Stimulated activated naive CD8-positive, alpha-beta T cell treated with anti-CD3 and anti-CD28 coated beads, Interleukin-15, Interleukin-2, amounts not matched to agents 100 ng/mL and 50 ng/mL, for 24 hours (primary cell): ENCODE measurements around the gene YARS1.

Source experiments
- H3K27ac Mint-ChIP-seq: one replicate; pipeline ENCODE4 v1.8.0; 2021; ENCODE audit warnings: mild to moderate bottlenecking, mixed read lengths
- H3K27me3 Mint-ChIP-seq: one replicate; pipeline ENCODE4 v1.8.0; 2021; ENCODE audit warnings: mixed read lengths
- H3K36me3 Mint-ChIP-seq: one replicate; pipeline ENCODE4 v1.8.0; 2021; ENCODE audit warnings: low read depth, mixed read lengths
- H3K4me1 Mint-ChIP-seq: one replicate; pipeline ENCODE4 v1.8.0; 2021; ENCODE audit warnings: low read depth, mixed read lengths
- H3K4me3 Mint-ChIP-seq: one replicate; pipeline ENCODE4 v1.8.0; 2021; ENCODE audit warnings: mild to moderate bottlenecking, mixed read lengths
- H3K9me3 Mint-ChIP-seq: one replicate; pipeline ENCODE4 v1.8.0; 2021; ENCODE audit warnings: mixed read lengths

YARS1 gene

DNA sequence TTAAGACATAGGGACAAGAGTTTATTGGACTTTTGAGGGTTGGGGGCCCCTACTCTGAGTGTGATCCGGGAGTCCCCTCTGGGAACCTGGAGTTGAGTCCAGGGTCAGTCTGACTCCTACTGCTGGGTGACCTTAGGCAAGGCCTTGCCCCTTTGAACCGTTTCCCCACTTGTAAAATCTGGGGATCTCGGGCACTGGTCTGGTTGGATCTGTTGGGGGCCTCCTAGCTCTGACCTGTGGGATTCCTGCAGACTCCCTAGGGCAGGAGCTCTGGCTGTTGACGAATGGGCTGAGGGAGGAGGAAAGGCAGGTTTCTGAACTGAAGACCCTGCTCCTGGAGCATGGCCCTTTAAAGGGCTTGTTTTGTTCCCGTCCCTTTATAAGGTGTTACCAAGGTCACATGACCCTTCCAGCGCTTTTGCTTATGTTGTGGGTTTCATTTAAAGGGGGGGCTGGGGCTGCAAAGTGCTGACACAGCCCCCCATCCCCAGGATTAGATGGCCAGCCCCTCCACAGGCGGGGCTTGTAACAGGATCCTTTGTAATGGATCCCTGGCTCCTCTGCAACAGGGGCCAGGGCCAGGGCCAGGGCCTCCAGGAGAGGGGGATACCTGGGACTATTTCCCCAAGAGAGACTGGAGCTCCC, 50.7 kb downstream of the YARS1 start:
- no peak overlapping the region for H3K4me3 Mint-ChIP-seq
- H3K27me3 Mint-ChIP-seq, result no peaks in the 10 kb centered on the region
- H3K9me3 Mint-ChIP-seq, result no peaks in the 10 kb centered on the region
- no peaks in the 10 kb centered on the region for H3K36me3 Mint-ChIP-seq
- H3K4me1 Mint-ChIP-seq, result peaks cover 8% of the 10 kb centered on the region
- no peak overlapping the region for H3K27ac Mint-ChIP-seq

DNA sequence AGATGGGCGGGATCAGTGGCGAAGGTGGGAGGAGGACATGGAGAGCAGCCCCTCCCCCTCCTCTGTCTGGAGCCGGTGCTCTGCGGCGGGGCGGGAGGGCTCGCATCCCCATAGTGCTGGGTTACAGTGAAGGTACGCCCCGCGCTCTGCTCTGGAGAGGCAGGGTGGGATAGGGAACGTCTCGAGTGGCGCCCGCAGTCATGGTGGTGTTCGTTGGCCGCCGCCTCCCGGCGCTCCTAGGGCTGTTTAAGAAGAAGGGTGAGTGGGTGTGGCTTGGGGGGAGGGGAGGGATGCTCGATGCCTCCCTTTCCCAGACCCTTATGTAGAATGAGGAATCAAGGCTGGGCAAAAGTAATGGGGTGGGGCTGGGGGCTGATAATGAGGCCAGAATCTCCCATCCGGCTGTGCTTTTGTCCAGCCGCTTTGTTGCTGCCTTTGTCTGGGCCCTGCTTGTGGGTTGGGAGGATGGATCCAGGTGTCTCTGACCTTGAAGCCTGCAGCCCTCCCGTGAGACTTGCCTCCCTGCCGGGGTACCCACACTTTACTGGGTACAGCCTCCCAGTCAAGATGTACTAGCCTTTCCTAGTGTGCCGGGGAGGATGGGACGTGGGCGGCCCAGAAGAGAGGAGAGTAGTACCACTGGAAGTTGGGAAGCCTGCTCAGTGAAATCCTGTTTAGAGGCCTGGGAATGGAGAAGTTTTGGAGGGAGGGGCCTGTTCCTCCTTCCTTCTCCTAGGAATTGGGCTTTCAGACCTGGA, 51.4 kb downstream of the YARS1 start:
- Mint-ChIP-seq H3K4me3 (no peak overlapping the region), H3K9me3 (no peaks in the 10 kb centered on the region), H3K27me3 (no peaks in the 10 kb centered on the region), H3K27ac (no peak overlapping the region), H3K4me1 (peaks cover 15% of the 10 kb centered on the region), H3K36me3 (no peaks in the 10 kb centered on the region)

DNA sequence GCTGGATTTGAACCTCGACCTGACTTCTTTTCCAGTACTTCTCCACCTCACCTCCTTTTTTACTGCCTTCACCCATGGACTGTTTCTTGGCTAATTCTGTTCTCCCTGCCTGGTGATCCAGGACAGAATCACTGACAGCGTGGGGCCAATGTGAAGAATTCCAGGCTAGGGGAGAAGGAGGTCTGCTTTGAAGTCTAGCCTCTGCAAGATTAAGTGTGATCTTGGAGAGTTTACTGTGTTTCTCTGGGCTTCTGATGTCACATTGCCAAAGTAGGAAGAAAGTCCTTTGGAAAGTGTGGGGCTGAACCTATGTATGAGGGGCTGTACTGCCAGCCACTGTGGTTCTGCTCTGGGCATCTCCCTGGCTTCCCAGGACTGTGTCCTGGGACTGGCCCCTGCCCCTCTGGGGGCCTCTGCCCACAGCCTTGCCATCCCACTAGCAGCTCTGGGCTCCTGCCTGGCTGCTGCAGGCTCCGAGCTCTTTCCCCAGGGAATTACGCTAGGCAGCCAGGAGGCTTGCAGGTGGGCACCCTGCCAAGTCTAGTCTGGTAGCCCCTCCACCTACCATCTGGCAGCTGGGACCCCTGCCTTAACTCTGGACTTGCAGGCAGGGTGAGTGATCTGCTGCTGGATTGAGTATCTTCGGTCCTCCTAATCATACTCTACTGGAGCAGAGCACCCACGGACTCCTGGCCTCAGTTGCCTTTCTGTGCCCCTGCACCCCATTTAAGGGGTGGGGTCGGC, 52.2 kb downstream of the YARS1 start:
- Mint-ChIP-seq H3K27ac (no peak overlapping the region), H3K4me1 (peaks cover 20% of the 10 kb centered on the region), H3K27me3 (no peaks in the 10 kb centered on the region), H3K36me3 (no peaks in the 10 kb centered on the region), H3K9me3 (no peaks in the 10 kb centered on the region), H3K4me3 (no peak overlapping the region)

DNA sequence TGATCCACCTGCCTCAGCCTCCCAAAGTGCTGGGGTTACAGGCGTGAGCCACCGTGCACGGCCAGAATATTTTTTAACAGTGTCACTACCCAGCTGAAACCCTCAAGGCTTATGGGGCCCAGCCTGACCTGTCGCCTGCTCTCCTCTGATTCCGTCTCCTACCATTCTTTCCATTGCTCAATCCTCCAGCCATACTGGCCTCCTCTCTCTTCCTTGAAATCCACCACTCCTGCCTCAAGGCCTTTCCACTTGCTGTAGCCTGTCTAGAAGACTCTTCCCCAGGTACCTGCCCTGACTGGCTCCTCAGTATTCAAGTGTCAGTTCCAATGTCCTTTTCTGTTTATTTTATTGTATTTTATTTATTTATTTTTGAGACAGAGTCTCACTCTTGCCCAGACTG, 53.9 kb downstream of the YARS1 start:
- no peak overlapping the region for H3K4me3 Mint-ChIP-seq
- no peaks in the 10 kb centered on the region for H3K27me3 Mint-ChIP-seq
- H3K36me3 Mint-ChIP-seq, result no peaks in the 10 kb centered on the region
- H3K4me1 Mint-ChIP-seq, result peaks cover 27% of the 10 kb centered on the region
- peak overlapping the region; percentile 13 for H3K27ac Mint-ChIP-seq
- H3K9me3 Mint-ChIP-seq, result no peaks in the 10 kb centered on the region

DNA sequence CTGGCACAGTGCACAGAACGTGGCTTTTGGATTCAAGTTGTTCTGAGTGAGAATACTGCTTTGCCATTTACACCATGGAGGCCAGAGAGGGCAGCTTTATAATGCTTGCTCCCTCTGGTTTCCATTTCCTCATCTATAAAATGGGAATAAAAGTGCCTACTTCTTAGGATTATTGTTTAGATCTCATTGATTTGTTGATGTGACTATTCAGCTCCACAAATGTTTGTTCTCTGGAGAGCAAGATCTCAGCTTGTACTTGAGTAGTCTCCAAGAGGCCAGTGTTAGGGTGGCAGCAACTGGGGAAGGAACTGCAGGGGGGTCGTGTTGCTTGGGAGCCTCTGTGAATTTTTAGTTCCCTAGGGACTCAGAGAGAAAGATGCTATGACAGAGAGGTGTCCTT, 55.2 kb downstream of the YARS1 start:
- peaks cover 27% of the 10 kb centered on the region for H3K4me1 Mint-ChIP-seq
- no peaks in the 10 kb centered on the region for H3K9me3 Mint-ChIP-seq
- H3K36me3 Mint-ChIP-seq, result no peaks in the 10 kb centered on the region
- H3K27me3 Mint-ChIP-seq, result no peaks in the 10 kb centered on the region
- H3K27ac Mint-ChIP-seq, result peak overlapping the region; percentile 7
- H3K4me3 Mint-ChIP-seq, result no peak overlapping the region

DNA sequence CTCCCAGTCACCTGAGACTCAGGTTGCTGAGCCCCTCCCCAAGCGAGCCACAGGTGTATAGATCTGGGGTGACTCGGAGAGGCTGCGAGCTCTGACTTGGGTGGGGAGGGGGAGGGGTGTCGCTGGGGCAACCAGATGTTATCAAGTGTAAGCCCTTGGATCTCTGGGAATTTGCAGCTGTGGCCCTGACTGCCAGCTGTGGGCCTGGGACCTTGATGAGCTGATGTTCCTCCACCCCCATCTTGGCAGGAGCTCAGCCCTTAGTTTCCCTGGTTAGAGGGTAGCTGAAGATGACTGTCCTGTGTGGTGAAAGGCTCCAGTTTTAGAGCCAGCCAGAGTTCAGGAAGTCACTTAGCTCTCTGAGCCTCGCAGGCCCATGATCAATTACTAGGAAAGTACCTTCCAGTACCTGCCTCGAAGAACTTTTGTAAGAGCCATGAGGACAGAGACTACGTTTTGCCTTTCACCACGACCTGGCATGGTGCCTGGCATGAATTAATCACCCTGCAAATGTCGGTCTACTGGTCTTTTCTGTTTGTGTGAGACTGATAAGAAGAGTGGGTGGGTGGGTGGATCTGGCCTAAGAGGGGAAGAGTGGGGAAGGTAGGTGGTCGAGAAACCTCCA, 55.8 kb downstream of the YARS1 start:
- Mint-ChIP-seq H3K4me1 (peaks cover 27% of the 10 kb centered on the region), H3K27ac (peak overlapping the region; percentile 7), H3K27me3 (no peaks in the 10 kb centered on the region), H3K36me3 (no peaks in the 10 kb centered on the region), H3K9me3 (no peaks in the 10 kb centered on the region), H3K4me3 (no peak overlapping the region)

DNA sequence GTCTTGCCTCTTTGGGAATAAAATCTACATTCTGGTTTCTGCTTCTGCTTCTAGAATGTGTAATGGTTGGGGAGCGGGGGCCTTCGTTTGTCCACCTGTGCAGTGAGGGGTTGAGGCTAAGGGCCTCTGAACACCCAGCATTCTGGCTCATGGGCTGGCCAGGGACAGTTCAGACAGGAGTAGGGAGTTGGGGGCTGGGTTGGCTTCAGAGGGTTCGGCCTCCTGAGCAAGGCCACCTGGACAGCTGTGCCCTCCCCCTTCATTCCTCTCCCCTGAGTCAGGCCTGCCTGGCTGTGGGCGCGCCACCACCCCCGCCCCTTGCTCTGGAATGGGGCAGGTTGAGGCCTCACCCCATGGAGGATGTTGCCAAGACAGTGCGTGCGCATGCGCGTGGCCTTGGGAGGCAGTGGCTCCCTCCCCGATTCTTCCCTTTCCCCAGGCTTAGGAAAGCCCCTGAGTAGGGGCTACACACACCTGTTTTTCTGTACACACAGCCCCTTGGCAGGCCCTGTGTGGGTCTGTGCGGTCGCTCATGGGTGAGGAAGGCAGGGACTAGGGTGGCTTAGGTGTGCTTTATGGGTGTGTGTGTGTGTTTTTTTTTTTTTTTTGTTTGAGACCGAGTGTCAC, 57.0 kb downstream of the YARS1 start:
- H3K36me3 Mint-ChIP-seq, result no peaks in the 10 kb centered on the region
- H3K27ac Mint-ChIP-seq, result no peak overlapping the region
- H3K9me3 Mint-ChIP-seq, result no peaks in the 10 kb centered on the region
- no peaks in the 10 kb centered on the region for H3K27me3 Mint-ChIP-seq
- peaks cover 27% of the 10 kb centered on the region for H3K4me1 Mint-ChIP-seq
- no peak overlapping the region for H3K4me3 Mint-ChIP-seq

DNA sequence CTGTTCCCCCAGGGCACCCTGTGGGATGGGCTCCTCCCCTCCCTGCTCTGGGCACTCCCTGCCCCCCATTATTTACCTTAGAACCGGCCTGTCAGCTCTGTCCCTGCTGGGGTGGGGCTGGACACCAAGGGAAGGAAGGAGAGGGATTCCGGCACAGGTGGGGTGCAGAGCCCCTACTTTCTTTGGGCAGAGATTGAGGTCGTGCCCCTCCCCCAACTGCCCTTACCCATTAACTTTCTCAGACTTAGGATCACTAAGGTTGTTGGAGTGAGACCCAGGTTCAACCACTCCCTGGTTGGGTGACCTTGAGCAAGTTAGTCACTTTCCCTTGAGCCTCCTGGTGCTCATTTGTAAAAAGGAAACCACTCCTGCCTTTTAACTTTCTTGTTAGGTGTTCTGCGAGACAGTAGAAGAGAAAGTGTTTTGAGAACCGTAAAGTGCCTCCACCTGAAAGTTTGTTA, 57.6 kb downstream of the YARS1 start:
- H3K9me3 Mint-ChIP-seq, result no peaks in the 10 kb centered on the region
- no peaks in the 10 kb centered on the region for H3K36me3 Mint-ChIP-seq
- peaks cover 28% of the 10 kb centered on the region for H3K4me1 Mint-ChIP-seq
- no peak overlapping the region for H3K4me3 Mint-ChIP-seq
- H3K27me3 Mint-ChIP-seq, result peaks cover 1% of the 10 kb centered on the region
- no peak overlapping the region for H3K27ac Mint-ChIP-seq

DNA sequence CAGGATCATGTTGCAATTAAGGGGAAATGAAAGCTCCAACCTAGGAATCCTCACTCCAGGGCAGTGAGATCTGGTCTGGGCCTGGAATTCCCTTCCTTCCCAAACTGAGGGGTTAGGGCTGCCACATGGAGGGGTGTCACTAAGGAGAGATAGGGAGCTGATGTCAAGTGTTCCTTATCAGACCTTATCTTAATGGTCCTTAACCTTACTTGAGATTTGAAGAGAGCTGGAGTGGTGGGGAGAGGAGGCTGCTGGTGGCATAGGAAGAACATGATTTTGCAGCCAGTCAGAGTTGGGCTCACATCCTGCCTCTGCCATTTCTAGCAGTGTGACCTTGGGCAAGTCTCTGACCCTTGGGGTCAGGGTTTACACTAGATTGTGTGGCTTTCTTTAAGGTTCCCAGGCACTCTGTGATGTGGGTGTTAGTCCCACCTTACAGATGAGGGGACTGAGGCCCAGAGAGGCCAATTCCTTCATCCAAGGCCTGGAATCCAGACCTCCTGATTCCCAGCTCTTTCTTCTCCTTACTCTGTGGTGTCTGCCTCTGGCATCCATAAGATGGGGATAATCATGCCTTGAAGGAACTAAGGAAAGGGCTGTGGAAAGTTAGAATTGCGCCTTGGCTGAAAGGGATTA, 58.2 kb downstream of the YARS1 start:
- H3K4me3 Mint-ChIP-seq, result no peak overlapping the region
- H3K27ac Mint-ChIP-seq, result no peak overlapping the region
- H3K27me3 Mint-ChIP-seq, result peaks cover 5% of the 10 kb centered on the region

DNA sequence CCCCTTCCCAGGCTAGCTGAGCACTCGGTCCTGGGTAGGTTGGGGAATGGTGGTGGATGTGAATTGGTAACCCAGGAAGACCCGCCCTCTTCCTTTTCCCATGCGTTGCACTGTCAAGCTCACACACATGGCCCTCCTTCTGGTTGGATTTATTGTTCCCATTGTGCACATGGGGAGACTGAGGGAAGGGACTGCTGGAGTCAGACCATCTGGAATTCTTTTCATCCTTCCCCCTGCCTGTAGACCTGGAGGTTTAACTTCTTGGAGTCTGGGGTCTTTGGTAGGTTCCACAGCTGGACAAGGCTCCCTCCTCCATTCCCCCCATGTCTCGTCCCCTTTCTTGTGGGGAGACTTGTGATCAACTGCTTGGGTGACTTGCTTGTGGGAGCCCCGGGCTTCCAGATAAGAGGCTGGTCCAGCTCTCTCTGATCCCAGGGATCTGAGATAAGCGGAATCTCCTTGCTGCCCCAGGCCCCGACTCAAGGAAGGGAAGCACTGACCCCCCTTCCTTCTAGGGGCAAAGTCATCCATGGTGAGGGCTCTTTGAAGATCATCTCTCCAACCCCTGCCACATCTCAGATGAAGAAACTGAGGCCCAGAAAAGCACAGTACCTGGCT, 58.9 kb downstream of the YARS1 start:
- peaks cover 35% of the 10 kb centered on the region for H3K4me1 Mint-ChIP-seq

More for the DNA sequence above, 58.2 kb downstream of the YARS1 start:
- Mint-ChIP-seq H3K36me3 (no peaks in the 10 kb centered on the region), H3K9me3 (no peaks in the 10 kb centered on the region), H3K4me1 (peaks cover 33% of the 10 kb centered on the region)

DNA sequence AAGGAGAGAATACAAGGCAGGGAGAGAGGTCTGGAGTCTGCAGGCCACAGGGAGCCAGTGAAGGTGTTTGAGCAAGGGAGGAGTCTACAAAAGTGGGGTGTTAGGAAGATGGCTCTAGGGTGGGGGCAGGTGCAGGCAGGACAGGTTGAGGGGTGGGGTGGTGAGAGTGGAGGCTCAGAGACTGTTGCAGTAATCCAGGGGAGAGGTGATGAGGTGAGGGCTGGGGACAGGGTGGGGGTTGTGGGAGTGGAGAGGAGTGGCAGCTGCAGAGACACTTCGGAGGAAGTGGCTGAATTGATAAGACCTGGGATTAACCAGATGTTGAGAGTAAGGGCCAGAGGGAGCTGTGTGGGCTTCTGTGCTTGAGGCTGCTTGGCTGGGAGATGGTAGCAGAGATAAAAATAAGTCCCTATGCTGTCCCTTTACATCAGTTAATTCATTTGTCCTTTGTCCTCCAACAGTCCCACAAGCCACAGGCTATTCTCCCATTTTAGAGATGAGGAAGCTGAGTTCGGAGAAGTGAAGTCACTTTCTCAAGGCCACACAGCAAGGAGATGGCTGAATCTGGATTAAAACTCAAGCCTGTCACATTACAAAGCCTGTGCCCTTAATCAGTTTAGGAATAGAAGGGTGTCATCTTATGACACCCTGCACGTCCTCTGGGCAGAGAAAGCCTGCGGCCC, 59.8 kb downstream of the YARS1 start:
- H3K4me1 Mint-ChIP-seq, result peaks cover 37% of the 10 kb centered on the region
- H3K9me3 Mint-ChIP-seq, result no peaks in the 10 kb centered on the region
- peaks cover 5% of the 10 kb centered on the region for H3K27me3 Mint-ChIP-seq
- H3K36me3 Mint-ChIP-seq, result no peaks in the 10 kb centered on the region
- H3K4me3 Mint-ChIP-seq, result no peak overlapping the region
- H3K27ac Mint-ChIP-seq, result no peak overlapping the region

More for the DNA sequence above, 58.9 kb downstream of the YARS1 start:
- Mint-ChIP-seq H3K36me3 (no peaks in the 10 kb centered on the region), H3K4me3 (no peak overlapping the region), H3K27me3 (peaks cover 5% of the 10 kb centered on the region), H3K27ac (no peak overlapping the region), H3K9me3 (no peaks in the 10 kb centered on the region)

DNA sequence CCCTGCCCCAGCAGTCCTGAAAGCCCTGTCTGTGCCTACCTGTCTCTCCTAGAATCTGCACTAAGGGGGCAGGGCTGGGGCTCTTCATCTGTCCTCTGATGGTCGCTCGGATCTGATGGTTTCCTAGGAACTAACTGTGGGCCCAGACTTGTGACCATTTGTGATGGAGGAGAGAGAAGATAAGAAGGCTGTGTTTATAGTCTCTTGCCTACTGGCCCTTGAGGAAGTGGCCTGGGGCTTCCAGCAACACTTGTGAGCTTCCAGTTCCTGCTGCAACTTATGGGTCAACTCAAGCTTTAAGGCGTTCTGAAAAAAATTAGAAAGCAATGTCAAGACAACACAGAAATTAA, 61.4 kb downstream of the YARS1 start:
- Mint-ChIP-seq H3K36me3 (no peaks in the 10 kb centered on the region), H3K9me3 (no peaks in the 10 kb centered on the region), H3K27me3 (peaks cover 9% of the 10 kb centered on the region), H3K4me3 (no peak overlapping the region), H3K4me1 (peaks cover 22% of the 10 kb centered on the region), H3K27ac (no peak overlapping the region)

DNA sequence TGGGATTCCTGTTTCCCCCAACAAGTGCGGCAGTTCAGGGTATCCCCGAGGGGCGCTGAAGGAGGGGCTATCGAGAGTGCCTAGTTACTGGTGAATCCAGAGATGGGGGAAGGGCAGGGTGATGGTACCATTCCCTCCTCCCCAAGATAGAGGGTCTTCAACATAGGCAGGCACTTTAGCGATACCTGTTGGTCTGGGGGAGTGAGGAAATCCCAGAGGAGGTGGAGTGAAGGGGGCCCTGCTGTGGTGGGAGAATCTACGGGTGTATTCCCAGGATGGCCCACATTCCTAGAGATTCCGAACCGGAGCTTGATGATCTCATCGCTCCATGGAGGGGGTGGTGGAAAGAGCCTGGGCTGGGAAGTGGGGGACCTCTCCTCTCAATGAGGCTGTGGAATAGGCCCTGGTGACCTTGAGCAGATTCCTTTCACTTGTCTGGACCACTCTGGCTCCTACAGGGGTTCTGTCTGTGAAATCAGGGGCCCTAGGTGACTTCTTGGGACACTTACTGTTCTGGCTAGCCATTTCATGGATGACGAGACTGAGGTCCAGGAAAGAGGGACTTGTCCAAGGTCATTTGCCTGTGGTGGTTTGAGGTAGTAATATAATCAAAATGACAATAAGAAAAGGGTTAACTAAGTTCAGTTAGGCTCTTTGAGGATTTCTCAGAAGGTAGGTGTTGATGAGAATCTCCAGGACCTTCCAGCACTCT, 61.9 kb downstream of the YARS1 start:
- H3K27ac Mint-ChIP-seq, result no peak overlapping the region
- peaks cover 9% of the 10 kb centered on the region for H3K27me3 Mint-ChIP-seq
- no peaks in the 10 kb centered on the region for H3K36me3 Mint-ChIP-seq
- H3K4me1 Mint-ChIP-seq, result peaks cover 19% of the 10 kb centered on the region
- no peak overlapping the region for H3K4me3 Mint-ChIP-seq
- H3K9me3 Mint-ChIP-seq, result no peaks in the 10 kb centered on the region
